Skeletal muscle tissue (tissue), 4 donors: Measurements from ENCODE around the gene VAX1. TPM values are rescaled to one million over a fixed set of nuclear protein-coding genes. Genes with fewer than 3 reads are reported as not detected.

Experiments used
- H3K27ac ChIP-seq: one replicate; pipeline ENCODE4 v1.7.0; 2013; ENCODE audit warnings: mild to moderate bottlenecking, low read depth, low read length, inconsistent platforms
- H3K27me3 ChIP-seq, 3 donors: one replicate each; pipeline ENCODE4 v1.7.0; 2013; ENCODE audit warnings: low read length in 3 of 3; ENCODE audit not compliant: control insufficient read depth in 3 of 3, insufficient read depth in 3 of 3
- H3K36me3 ChIP-seq, 3 donors: one replicate each; pipeline ENCODE4 v1.7.0; 2013; ENCODE audit warnings: low read length in 3 of 3; ENCODE audit not compliant: control insufficient read depth in 3 of 3, insufficient read depth in 3 of 3
- H3K4me1 ChIP-seq, 3 donors: one replicate each; pipeline ENCODE4 v1.7.0; 2013; ENCODE audit warnings: low read length in 3 of 3, mild to moderate bottlenecking in 3 of 3; ENCODE audit not compliant: control insufficient read depth in 3 of 3, insufficient read depth in 3 of 3
- H3K4me3 ChIP-seq, 3 donors: one replicate each; pipeline ENCODE4 v1.7.0; 2013; ENCODE audit warnings: low read length in 3 of 3
- H3K9ac ChIP-seq, 3 donors: one replicate each; pipeline ENCODE4 v1.7.0; 2013; ENCODE audit warnings: low read length in 3 of 3, mild to moderate bottlenecking in 3 of 3, moderate library complexity in 2 of 3, low read depth in 1 of 3
- H3K9me3 ChIP-seq, 3 donors: one replicate each; pipeline ENCODE4 v1.7.0; 2013; ENCODE audit warnings: low read length in 3 of 3; ENCODE audit not compliant: control insufficient read depth in 3 of 3
- total RNA-seq: library from RNA; depleted of rRNA; stranded (reverse); fragments of >200 nt; gene quantifications from one replicate; pipeline ENCODE4 v1.2.3, GENCODE V29; 2014
- donor health status: Osteomylitis.

VAX1 gene
- total RNA-seq, 1 donor from 2014 or later, result not detected

- Histone ChIP-seq H3K27ac (no peak overlapping the region), H3K4me1 (peaks cover 10 to 16% (median 13%) of the 10 kb centered on the region in 3 donors), H3K27me3 (peaks cover 88 to 96% (median 93%) of the 10 kb centered on the region in 3 donors), H3K9me3 (no peaks in the 10 kb centered on the region), H3K4me3 (no peak overlapping the region), H3K9ac (no peak overlapping the region), H3K36me3 (no peaks in the 10 kb centered on the region)
Observed at GRCh38 chr10:117163954-117164548, 26.0 kb upstream of the VAX1 start.

GRCh38 chr10:117163061-117163953 is 25.2 kb upstream of the VAX1 start:
- H3K36me3 ChIP-seq, result no peaks in the 10 kb centered on the region
- no peak overlapping the region for H3K4me3 ChIP-seq
- H3K4me1 ChIP-seq, result peaks cover 10 to 16% (median 13%) of the 10 kb centered on the region in 3 donors
- H3K27me3 ChIP-seq, result peaks cover 88 to 97% (median 92%) of the 10 kb centered on the region in 3 donors
- H3K27ac ChIP-seq, result no peak overlapping the region
- H3K9me3 ChIP-seq, result no peaks in the 10 kb centered on the region
- no peak overlapping the region for H3K9ac ChIP-seq

DNA sequence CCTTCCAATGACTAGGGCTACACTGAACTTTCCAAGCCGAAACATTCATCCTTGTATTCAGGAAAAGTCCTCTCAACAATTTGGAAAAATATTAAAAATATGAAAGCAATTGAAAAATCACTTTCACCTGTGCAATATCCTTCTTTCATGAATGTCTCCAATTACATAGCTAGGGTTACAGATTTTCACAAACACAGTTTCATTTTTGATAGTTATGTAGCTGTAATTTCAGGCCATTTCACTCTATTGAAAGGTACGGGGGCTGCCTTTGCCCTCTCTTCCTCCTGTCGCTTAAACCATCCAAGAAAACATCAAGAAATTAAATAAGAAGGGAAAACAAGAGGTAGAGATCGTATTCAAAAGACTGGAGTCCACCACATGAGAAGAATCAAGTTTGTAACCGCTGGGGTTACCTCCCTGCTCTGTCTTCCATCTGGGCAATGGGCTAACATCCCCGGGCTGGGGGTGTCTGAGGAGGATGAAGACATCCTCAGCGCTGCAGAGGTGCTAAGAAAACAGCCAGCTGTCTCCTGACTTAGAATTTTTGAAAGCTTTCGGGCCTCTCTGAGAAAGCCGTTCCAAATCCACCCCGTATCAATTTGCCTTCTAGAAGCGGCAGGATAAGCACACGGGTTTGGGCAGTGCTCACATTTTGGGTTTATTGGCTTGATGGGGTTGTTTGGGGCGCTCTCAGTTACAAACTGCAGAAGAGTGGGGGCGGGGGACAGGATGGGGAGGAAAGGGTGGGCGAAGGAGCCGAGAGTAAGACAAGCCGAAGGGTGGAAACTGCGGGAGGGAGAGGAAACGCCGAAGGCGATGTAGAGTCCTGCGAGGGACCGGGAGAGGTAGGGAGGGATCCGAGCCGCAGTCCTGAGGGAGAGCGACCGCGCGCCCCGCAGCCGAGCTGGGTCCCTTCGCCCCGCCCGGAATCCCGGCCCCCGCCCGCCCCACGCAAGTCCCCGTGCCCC is 24.3 kb upstream of the VAX1 start:
- Histone ChIP-seq H3K9me3 (no peaks in the 10 kb centered on the region), H3K36me3 (no peaks in the 10 kb centered on the region), H3K27ac (no peak overlapping the region), H3K4me3 (no peak overlapping the region), H3K27me3 (peaks cover 83 to 97% (median 91%) of the 10 kb centered on the region in 3 donors), H3K4me1 (peaks cover 5 to 13% (median 10%) of the 10 kb centered on the region in 3 donors), H3K9ac (no peak overlapping the region)

DNA sequence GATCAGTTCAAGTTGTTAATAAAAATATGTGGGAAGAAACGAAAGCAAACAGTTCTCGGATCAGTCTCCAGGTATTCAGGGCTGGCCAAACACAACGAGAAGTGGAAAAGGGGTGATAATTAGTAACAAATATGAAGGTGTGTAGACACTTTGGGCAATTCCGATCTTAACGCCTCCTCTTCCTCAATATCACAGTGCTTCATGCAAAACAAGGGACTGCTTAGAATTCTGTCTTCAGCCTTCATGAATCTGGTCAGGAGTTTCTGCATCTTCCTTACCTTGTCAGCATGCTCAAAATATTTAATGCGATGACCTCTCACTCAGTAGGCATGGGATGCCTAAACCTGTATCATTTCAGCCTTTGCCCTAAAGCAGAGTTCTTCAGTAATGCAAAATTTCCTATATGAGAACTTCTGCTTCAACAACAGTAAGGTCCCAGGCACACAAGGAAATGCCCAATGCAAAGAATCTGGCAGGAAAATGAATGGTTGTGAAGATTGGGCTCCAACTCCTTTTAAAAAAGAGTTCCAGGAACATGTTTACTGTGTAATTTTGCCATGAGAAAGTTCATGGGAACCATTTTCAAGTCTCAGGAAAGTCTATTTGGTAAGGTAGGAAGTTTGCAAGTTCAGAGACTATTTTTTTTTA is 23.4 kb upstream of the VAX1 start:
- H3K27ac ChIP-seq, result no peak overlapping the region
- H3K4me3 ChIP-seq, result no peak overlapping the region
- H3K36me3 ChIP-seq, result no peaks in the 10 kb centered on the region
- no peaks in the 10 kb centered on the region for H3K9me3 ChIP-seq
- H3K27me3 ChIP-seq, result peaks cover 81 to 96% (median 89%) of the 10 kb centered on the region in 3 donors
- H3K4me1 ChIP-seq, result peaks cover 5 to 13% (median 10%) of the 10 kb centered on the region in 3 donors
- H3K9ac ChIP-seq, result no peak overlapping the region

DNA sequence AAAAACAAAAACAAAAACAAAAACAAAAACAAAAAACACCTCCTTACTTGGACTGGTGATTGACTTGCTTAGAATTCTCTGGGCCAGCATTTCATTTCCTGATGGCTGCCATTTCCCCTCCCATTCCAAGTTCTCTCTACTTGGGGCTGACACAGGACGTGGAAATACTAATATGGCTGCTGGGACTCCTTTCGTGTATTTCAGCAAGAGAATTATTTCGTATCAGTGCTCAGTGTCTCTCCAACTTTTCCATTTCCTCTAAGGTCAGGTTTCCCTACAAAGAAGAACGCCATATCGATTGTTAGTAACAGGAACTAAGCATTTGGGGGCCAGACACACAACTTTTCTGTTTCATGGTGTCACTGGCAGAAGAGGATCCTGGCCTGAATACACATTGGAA is 22.5 kb upstream of the VAX1 start:
- Histone ChIP-seq H3K27ac (no peak overlapping the region), H3K36me3 (no peaks in the 10 kb centered on the region), H3K4me1 (peaks cover 5 to 6% (median 5%) of the 10 kb centered on the region in 3 donors), H3K4me3 (no peak overlapping the region), H3K27me3 (peaks cover 79 to 96% (median 83%) of the 10 kb centered on the region in 3 donors), H3K9me3 (no peaks in the 10 kb centered on the region), H3K9ac (no peak overlapping the region)

DNA sequence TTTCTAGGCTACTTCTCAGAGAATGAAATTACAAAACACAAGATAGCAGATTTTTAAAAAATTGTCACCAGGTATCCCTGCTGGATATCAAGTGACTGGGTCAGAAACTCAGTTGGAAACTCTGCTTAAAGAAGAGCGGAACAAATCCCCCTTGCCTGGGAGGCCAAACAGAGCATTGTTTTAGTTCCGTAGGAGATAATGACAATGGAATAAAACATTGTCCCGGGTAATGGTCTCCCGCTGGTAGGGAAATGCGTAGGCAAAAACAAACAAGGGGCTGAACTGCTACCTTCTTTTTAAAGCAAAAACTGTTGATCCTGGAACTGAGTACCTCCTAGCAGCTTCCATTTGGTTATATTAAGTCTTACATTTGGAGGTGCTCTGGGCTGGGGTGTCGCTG is 21.3 kb upstream of the VAX1 start:
- Histone ChIP-seq H3K4me1 (peaks cover 0 to 2% (median 0%) of the 10 kb centered on the region in 3 donors), H3K27ac (no peak overlapping the region), H3K27me3 (peaks cover 71 to 95% (median 78%) of the 10 kb centered on the region in 3 donors), H3K9me3 (no peaks in the 10 kb centered on the region), H3K36me3 (no peaks in the 10 kb centered on the region), H3K9ac (no peak overlapping the region), H3K4me3 (no peak overlapping the region)

DNA sequence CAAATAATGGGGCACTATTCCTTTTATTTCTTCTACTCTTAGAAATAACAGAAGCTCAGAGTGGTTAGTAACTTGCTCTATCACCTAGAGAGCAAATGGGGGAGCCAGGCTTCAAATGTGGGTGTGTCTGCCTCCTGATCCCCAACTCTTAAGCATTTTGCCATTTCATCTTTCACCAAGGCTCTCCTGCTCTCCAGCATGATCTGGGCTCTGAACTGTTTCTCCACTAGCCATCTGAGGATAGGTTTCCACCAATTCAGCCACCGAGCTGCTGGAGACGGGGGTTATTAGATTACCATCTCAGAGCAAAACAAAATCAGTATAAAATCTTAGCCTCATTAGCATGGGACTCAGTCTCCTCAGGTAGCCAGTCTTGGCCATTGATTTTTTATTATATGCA is 20.2 kb upstream of the VAX1 start:
- H3K27me3 ChIP-seq, result peaks cover 64 to 88% (median 74%) of the 10 kb centered on the region in 3 donors
- no peaks in the 10 kb centered on the region for H3K9me3 ChIP-seq

DNA sequence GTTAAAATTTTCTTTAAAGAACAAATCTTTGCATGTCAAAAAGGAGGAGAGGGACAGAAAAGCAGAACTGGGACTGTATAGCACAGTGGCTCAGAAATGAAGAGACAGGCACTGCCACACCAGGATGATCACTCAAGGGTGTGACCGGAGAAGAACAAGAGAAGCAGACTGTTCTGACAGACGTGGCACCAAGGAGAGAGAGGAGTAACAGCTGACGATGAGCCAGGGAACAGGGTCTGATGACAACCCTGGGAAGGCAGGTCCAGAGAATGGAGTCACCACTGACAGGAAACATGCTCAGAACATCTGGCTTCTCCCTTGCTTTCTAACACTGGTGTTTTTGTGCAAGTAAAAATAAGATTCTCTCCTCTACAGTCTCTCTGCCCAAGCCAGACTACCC is 14.6 kb upstream of the VAX1 start:
- peaks cover 26 to 54% (median 32%) of the 10 kb centered on the region in 3 donors for H3K27me3 ChIP-seq

More for the DNA sequence above, 20.2 kb upstream of the VAX1 start:
- H3K9ac ChIP-seq, result no peak overlapping the region
- no peaks in the 10 kb centered on the region for H3K36me3 ChIP-seq
- peaks cover 0 to 2% (median 0%) of the 10 kb centered on the region in 3 donors for H3K4me1 ChIP-seq
- H3K4me3 ChIP-seq, result no peak overlapping the region
- no peak overlapping the region for H3K27ac ChIP-seq

DNA sequence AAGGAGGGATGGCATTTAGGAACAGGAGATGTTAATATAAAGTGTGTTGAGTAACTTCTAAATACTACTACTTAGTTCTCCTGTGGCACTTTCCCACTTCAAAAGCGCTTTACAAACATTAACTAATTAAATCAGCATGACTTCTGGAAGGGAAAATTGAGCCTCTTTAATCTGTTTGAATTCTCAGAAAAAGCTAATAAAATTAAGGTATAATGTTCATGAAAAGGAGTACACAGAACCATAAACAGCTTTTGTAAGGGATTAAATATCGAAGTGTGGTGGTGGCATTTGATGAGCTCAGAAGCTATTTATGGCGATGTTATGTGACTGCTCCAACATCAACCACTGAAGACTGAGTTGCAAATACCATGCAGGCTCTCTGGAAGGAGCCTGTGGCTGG is 10.2 kb upstream of the VAX1 start:
- no peak overlapping the region for H3K9ac ChIP-seq
- H3K4me3 ChIP-seq, result no peak overlapping the region
- peaks cover 0 to 13% (median 0%) of the 10 kb centered on the region in 3 donors for H3K9me3 ChIP-seq
- no peaks in the 10 kb centered on the region for H3K36me3 ChIP-seq
- H3K27me3 ChIP-seq, result peaks cover 8 to 37% (median 17%) of the 10 kb centered on the region in 3 donors
- no peaks in the 10 kb centered on the region for H3K4me1 ChIP-seq
- H3K27ac ChIP-seq, result no peak overlapping the region

More for the DNA sequence above, 14.6 kb upstream of the VAX1 start:
- Histone ChIP-seq H3K4me3 (no peak overlapping the region), H3K36me3 (no peaks in the 10 kb centered on the region), H3K9me3 (no peaks in the 10 kb centered on the region), H3K9ac (no peak overlapping the region), H3K27ac (no peak overlapping the region), H3K4me1 (no peaks in the 10 kb centered on the region)
